Duodenal mucosa (tissue), 2 donors: Measurements from ENCODE around the gene IKZF1.

ENCODE experiments used
- H3K27ac ChIP-seq: one replicate; pipeline ENCODE4 v1.7.0; 2013; ENCODE audit warnings: low read depth, low read length
- H3K27me3 ChIP-seq, 2 donors: one replicate each; pipeline ENCODE4 v1.7.0; 2013; ENCODE audit warnings: low read length in 2 of 2, control low read depth in 1 of 2; ENCODE audit not compliant: insufficient read depth in 2 of 2, control insufficient read depth in 1 of 2
- H3K36me3 ChIP-seq, 2 donors: one replicate each; pipeline ENCODE4 v1.7.0; 2013; ENCODE audit warnings: low read length in 2 of 2, control low read depth in 1 of 2; ENCODE audit not compliant: insufficient read depth in 2 of 2, control insufficient read depth in 1 of 2
- H3K4me1 ChIP-seq, 2 donors: one replicate each; pipeline ENCODE4 v1.7.0; 2013; ENCODE audit warnings: low read length in 2 of 2, control low read depth in 1 of 2; ENCODE audit not compliant: insufficient read depth in 2 of 2, control insufficient read depth in 1 of 2
- H3K4me3 ChIP-seq, 2 donors: one replicate each; pipeline ENCODE4 v1.7.0; 2013; ENCODE audit warnings: low read length in 2 of 2, low read depth in 1 of 2
- H3K9ac ChIP-seq, 2 donors: one replicate each; pipeline ENCODE4 v1.7.0; 2013; ENCODE audit warnings: low read length in 2 of 2, low read depth in 1 of 2
- H3K9me3 ChIP-seq, 2 donors: one replicate each; pipeline ENCODE4 v1.7.0; 2013; ENCODE audit warnings: low read length in 2 of 2, control low read depth in 1 of 2; ENCODE audit not compliant: control insufficient read depth in 1 of 2

IKZF1 gene

GRCh38 chr7:50362142-50362541 lies 57.6 kb downstream of the IKZF1 start:
- Histone ChIP-seq H3K4me1 (no peaks in the 10 kb centered on the region), H3K27ac (no peak overlapping the region), H3K27me3 (no peaks in the 10 kb centered on the region), H3K36me3 (peaks cover 0 to 2% of the 10 kb centered on the region in 2 donors), H3K4me3 (no peak overlapping the region), H3K9me3 (no peaks in the 10 kb centered on the region), H3K9ac (peak overlapping the region in 1 of 2 donors; percentile 28)

GRCh38 chr7:50362712-50363282 lies 58.3 kb downstream of the IKZF1 start:
- Histone ChIP-seq H3K27me3 (no peaks in the 10 kb centered on the region), H3K27ac (no peak overlapping the region), H3K9me3 (no peaks in the 10 kb centered on the region), H3K4me3 (no peak overlapping the region), H3K36me3 (peaks cover 0 to 2% of the 10 kb centered on the region in 2 donors), H3K9ac (peak overlapping the region in 1 of 2 donors; percentile 28), H3K4me1 (no peaks in the 10 kb centered on the region)

GRCh38 chr7:50363327-50364060 lies 59.0 kb downstream of the IKZF1 start:
- H3K27me3 ChIP-seq, result no peaks in the 10 kb centered on the region
- H3K27ac ChIP-seq, result no peak overlapping the region
- H3K4me1 ChIP-seq, result no peaks in the 10 kb centered on the region
- H3K9me3 ChIP-seq, result no peaks in the 10 kb centered on the region
- H3K36me3 ChIP-seq, result peaks cover 0 to 2% of the 10 kb centered on the region in 2 donors
- H3K4me3 ChIP-seq, result no peak overlapping the region
- no peak overlapping the region for H3K9ac ChIP-seq

GRCh38 chr7:50364645-50365044 lies 60.1 kb downstream of the IKZF1 start:
- Histone ChIP-seq H3K4me3 (no peak overlapping the region), H3K27me3 (no peaks in the 10 kb centered on the region), H3K9me3 (peaks cover 5 to 7% of the 10 kb centered on the region in 2 donors), H3K36me3 (no peaks in the 10 kb centered on the region), H3K4me1 (no peaks in the 10 kb centered on the region), H3K9ac (no peak overlapping the region), H3K27ac (no peak overlapping the region)

GRCh38 chr7:50366311-50366710 lies 61.8 kb downstream of the IKZF1 start:
- peaks cover 5 to 7% of the 10 kb centered on the region in 2 donors for H3K9me3 ChIP-seq
- no peak overlapping the region for H3K9ac ChIP-seq
- no peaks in the 10 kb centered on the region for H3K36me3 ChIP-seq
- H3K27me3 ChIP-seq, result no peaks in the 10 kb centered on the region
- no peaks in the 10 kb centered on the region for H3K4me1 ChIP-seq
- no peak overlapping the region for H3K4me3 ChIP-seq
- H3K27ac ChIP-seq, result no peak overlapping the region

GRCh38 chr7:50367100-50367499 lies 62.6 kb downstream of the IKZF1 start:
- Histone ChIP-seq H3K36me3 (no peaks in the 10 kb centered on the region), H3K9me3 (peaks cover 5 to 7% of the 10 kb centered on the region in 2 donors), H3K27ac (no peak overlapping the region), H3K9ac (no peak overlapping the region), H3K27me3 (no peaks in the 10 kb centered on the region), H3K4me3 (no peak overlapping the region), H3K4me1 (no peaks in the 10 kb centered on the region)

- Histone ChIP-seq H3K36me3 (no peaks in the 10 kb centered on the region), H3K9me3 (peaks cover 5 to 7% of the 10 kb centered on the region in 2 donors), H3K4me1 (no peaks in the 10 kb centered on the region), H3K9ac (no peak overlapping the region), H3K27ac (no peak overlapping the region), H3K4me3 (no peak overlapping the region), H3K27me3 (no peaks in the 10 kb centered on the region)
Measured at GRCh38 chr7:50367570-50367969, 63.1 kb downstream of the IKZF1 start.

GRCh38 chr7:50368366-50368765 lies 63.9 kb downstream of the IKZF1 start:
- Histone ChIP-seq H3K9me3 (peaks cover 5 to 7% of the 10 kb centered on the region in 2 donors), H3K27me3 (no peaks in the 10 kb centered on the region), H3K27ac (no peak overlapping the region), H3K36me3 (peaks cover 4 to 5% of the 10 kb centered on the region in 2 donors), H3K9ac (no peak overlapping the region), H3K4me3 (no peak overlapping the region), H3K4me1 (no peaks in the 10 kb centered on the region)

- Histone ChIP-seq H3K36me3 (peaks cover 4 to 5% of the 10 kb centered on the region in 2 donors), H3K4me3 (no peak overlapping the region), H3K9me3 (peaks cover 5 to 7% of the 10 kb centered on the region in 2 donors), H3K27ac (no peak overlapping the region), H3K27me3 (no peaks in the 10 kb centered on the region), H3K9ac (no peak overlapping the region), H3K4me1 (no peaks in the 10 kb centered on the region)
Measured at GRCh38 chr7:50369143-50370026, 64.9 kb downstream of the IKZF1 start.

GRCh38 chr7:50370884-50371283 lies 66.4 kb downstream of the IKZF1 start:
- Histone ChIP-seq H3K4me3 (no peak overlapping the region), H3K4me1 (no peaks in the 10 kb centered on the region), H3K27ac (no peak overlapping the region), H3K9me3 (peaks cover 5 to 7% of the 10 kb centered on the region in 2 donors), H3K27me3 (no peaks in the 10 kb centered on the region), H3K9ac (no peak overlapping the region), H3K36me3 (peaks cover 4 to 5% of the 10 kb centered on the region in 2 donors)
